HepG2 (cell line): ENCODE data around the gene ABCB11. TPM values are rescaled to one million over a fixed set of nuclear protein-coding genes. Genes with fewer than 3 reads are reported as not detected.

ENCODE experiments used
- GABPA ChIP-seq, 2 experiments: IDR thresholded peaks; 2 replicates each; pipeline ENCODE4 v1.6.1; 2011 to 2016; ENCODE audit warnings: low read depth in 2 of 2, low read length in 1 of 2, missing biosample characterization in 1 of 2, missing genetic modification characterization in 1 of 2
- MED13 ChIP-seq: sonication (generic); formaldehyde crosslinking; IDR thresholded peaks from 2 replicates; pipeline ENCODE4 v1.5.0; 2020; ENCODE audit warnings: missing genetic modification reagents
- POLR2AphosphoS2 ChIP-seq: IDR thresholded peaks from 2 replicates; pipeline ENCODE4 v1.6.1; 2011; ENCODE audit warnings: low read depth, low read length, improper control_type of control experiment
- RBM22 ChIP-seq: fragments of 200-400 bp; formaldehyde crosslinking; optimal IDR thresholded peaks from 2 replicates; pipeline ENCODE3; 2017; ENCODE audit warnings: mild to moderate bottlenecking, low read length, moderate library complexity
- SMAD9 ChIP-seq: sonication (generic); formaldehyde crosslinking; IDR thresholded peaks from 2 replicates; pipeline ENCODE4 v1.5.1; 2020; ENCODE audit warnings: mild to moderate bottlenecking, missing genetic modification reagents
- SNAPC2 ChIP-seq: sonication (generic); formaldehyde crosslinking; IDR thresholded peaks from 2 replicates; pipeline ENCODE4 v1.8.1; 2022; ENCODE audit warnings: mild to moderate bottlenecking, missing genetic modification reagents
- TAF1 ChIP-seq: sonication (generic); formaldehyde crosslinking; IDR thresholded peaks from 2 replicates; pipeline ENCODE4 v1.4.0; 2020; ENCODE audit warnings: missing genetic modification reagents
- TCF12 ChIP-seq, 2 experiments: fragments of 450-650 bp in 1 of 2; sonication (generic) in 1 of 2; formaldehyde crosslinking in 1 of 2; IDR thresholded peaks; 2 replicates each; pipeline versions ENCODE4 v1.6.1 to v1.8.0; 2017 to 2022; ENCODE audit warnings: antibody characterized with exemption in 1 of 2, mild to moderate bottlenecking in 1 of 2, missing genetic modification reagents in 1 of 2, moderate library complexity in 1 of 2
- THYN1 ChIP-seq: sonication (generic); formaldehyde crosslinking; IDR thresholded peaks from 2 replicates; pipeline ENCODE4 v1.8.1; 2023; ENCODE audit warnings: low read depth, mild to moderate bottlenecking, moderate library complexity, missing genetic modification reagents, borderline replicate concordance
- ZNF10 ChIP-seq: sonication (generic); formaldehyde crosslinking; IDR thresholded peaks from 2 replicates; pipeline ENCODE4 v1.4.0; 2020; ENCODE audit warnings: mild to moderate bottlenecking, low read depth, missing genetic modification reagents, borderline replicate concordance
- ZNF12 ChIP-seq: sonication (generic); formaldehyde crosslinking; IDR thresholded peaks from 2 replicates; pipeline ENCODE4 v1.5.0; 2020; ENCODE audit warnings: missing genetic modification reagents
- ZNF121 ChIP-seq: sonication (generic); formaldehyde crosslinking; IDR thresholded peaks from 2 replicates; pipeline ENCODE4 v1.5.0; 2020; ENCODE audit warnings: mild to moderate bottlenecking, missing genetic modification reagents
- ZNF605 ChIP-seq: sonication (generic); formaldehyde crosslinking; IDR thresholded peaks from 2 replicates; pipeline ENCODE4 v1.8.0; 2022; ENCODE audit warnings: mild to moderate bottlenecking, missing genetic modification reagents
- ZNF615 ChIP-seq: sonication (generic); formaldehyde crosslinking; IDR thresholded peaks from 2 replicates; pipeline ENCODE4 v1.5.0; 2020; ENCODE audit warnings: mild to moderate bottlenecking, missing genetic modification reagents, borderline replicate concordance
- ZNF616 ChIP-seq: sonication (generic); formaldehyde crosslinking; IDR thresholded peaks from 2 replicates; pipeline ENCODE4 v1.5.0; 2020; ENCODE audit warnings: low read depth, mild to moderate bottlenecking, missing genetic modification reagents
- ZNF703 ChIP-seq: sonication (generic); formaldehyde crosslinking; IDR thresholded peaks from 2 replicates; pipeline ENCODE4 v1.5.1; 2020; ENCODE audit warnings: missing genetic modification reagents, mild to moderate bottlenecking, moderate library complexity, borderline replicate concordance
- ZNF879 ChIP-seq: sonication (generic); formaldehyde crosslinking; IDR thresholded peaks from 2 replicates; pipeline ENCODE4 v1.8.1; 2023; ENCODE audit warnings: missing genetic modification reagents
- polyA plus RNA-seq, 8 experiments: library from polyadenylated mRNA; depleted of rRNA in 3 of 8; stranded (reverse) in 7 of 8; unstranded in 1 of 8; fragments of >200 nt; fragmentation: Illumina TruSeq in 4 of 8; extraction: Trizol in 4 of 8; gene quantifications; 2 replicates each; pipeline versions ENCODE4 v1.2.1 to v1.2.3, GENCODE V29; 2011 to 2016; ENCODE audit warnings: low read depth in 4 of 8, missing spikeins in 1 of 8, mixed read lengths in 1 of 8; ENCODE audit not compliant: insufficient read depth in 1 of 8
- total RNA-seq, 5 experiments: library from RNA; depleted of rRNA; stranded (reverse); fragments of >200 nt; fragmentation: Illumina TruSeq; extraction: Trizol; gene quantifications; 2 replicates each; pipeline ENCODE4 v1.2.3, GENCODE V29; 2016; ENCODE audit warnings: low read depth in 1 of 5
- TF ChIP-seq, protein P1 (sequence below): IDR thresholded peaks from 2 replicates; pipeline ENCODE4 v1.6.1; 2016; ENCODE audit warnings: missing compliant biosample characterization, missing genetic modification reagents, borderline replicate concordance
- TF ChIP-seq, protein P2 (sequence below): sonication (generic); formaldehyde crosslinking; IDR thresholded peaks from 2 replicates; pipeline ENCODE4 v1.4.0; 2020; ENCODE audit warnings: missing genetic modification reagents, borderline replicate concordance
- TF ChIP-seq, protein P3 (sequence below): sonication (generic); formaldehyde crosslinking; IDR thresholded peaks from 2 replicates; pipeline ENCODE4 v1.4.0; 2020; ENCODE audit warnings: missing genetic modification reagents
- TF ChIP-seq, protein P4 (sequence below): sonication (generic); formaldehyde crosslinking; IDR thresholded peaks from 2 replicates; pipeline ENCODE4 v1.4.0; 2020; ENCODE audit warnings: mild to moderate bottlenecking, low read depth, missing genetic modification reagents

ABCB11 gene
- total and polyA plus RNA-seq, 2 of the 13 experiments (the other 11 are each of a cell fraction or from before 2014, with no cell fraction given), result not detected

DNA sequence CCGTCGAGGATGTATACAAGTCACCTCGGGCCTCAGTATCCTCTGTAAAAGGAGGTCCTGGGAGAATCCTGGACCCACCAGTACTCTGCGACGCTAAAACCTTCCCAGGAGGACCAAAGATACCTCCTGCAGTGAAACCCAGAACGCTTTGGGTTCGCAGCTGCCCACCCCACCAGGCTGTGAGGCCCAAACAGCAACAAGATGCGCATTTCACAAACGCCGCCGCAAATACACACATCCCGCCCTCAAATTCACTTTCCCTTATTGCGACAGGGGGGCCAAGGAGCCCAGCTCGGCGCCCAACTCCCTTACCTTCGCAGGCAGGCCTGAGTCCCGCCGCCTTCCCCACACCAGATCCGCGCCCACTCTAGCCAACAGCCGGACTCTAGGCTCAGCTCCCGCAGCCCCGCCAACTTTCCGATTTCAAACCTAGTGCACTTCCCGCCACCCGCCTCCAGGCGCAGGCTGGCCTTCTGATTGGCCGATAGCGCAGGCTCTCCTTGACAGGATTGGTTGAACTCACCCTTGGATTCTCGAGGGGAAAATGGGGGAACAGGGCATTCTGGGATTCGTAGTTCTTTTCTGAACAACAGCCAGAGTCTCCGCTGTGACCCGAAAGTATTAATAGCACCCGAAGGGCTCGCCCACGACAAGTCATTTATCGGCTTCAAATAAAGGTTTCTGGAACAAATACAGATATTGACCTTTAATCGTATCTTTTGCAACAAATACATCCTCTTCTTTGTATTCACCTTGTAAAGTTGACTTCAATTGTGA lies 140.9 kb downstream of the ABCB11 start, which contains the start of gene SPC25 (continued):
- 0 out of 2 replicates have a peak, but pooled peaks have one; percentile 24 for TF ChIP-seq MED13
- TF ChIP-seq, protein P1, sequence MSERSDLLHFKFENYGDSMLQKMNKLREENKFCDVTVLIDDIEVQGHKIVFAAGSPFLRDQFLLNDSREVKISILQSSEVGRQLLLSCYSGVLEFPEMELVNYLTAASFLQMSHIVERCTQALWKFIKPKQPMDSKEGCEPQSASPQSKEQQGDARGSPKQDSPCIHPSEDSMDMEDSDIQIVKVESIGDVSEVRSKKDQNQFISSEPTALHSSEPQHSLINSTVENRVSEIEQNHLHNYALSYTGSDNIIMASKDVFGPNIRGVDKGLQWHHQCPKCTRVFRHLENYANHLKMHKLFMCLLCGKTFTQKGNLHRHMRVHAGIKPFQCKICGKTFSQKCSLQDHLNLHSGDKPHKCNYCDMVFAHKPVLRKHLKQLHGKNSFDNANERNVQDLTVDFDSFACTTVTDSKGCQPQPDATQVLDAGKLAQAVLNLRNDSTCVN (CRISPR knock-in tag), result no peak
- TF ChIP-seq GABPA (IDR thresholded peaks at IDR 0.05; ENCODE audit: low read depth, low read length), result peak; percentile 52; the same call in 1 of the 2 replicates
- TF ChIP-seq GABPA (CRISPR knock-in tag; IDR thresholded peaks at IDR 0.05; ENCODE audit: low read depth), result peak; percentile 85
- TF ChIP-seq ZNF615 (CRISPR knock-in tag), result no peak
- no peak for TF ChIP-seq RBM22
- no peak for TF ChIP-seq ZNF605 (CRISPR knock-in tag)
- TF ChIP-seq SMAD9 (CRISPR knock-in tag), result no peak
- TF ChIP-seq TCF12 (IDR thresholded peaks at IDR 0.05), result no peak
- peak; percentile 14; the same call in 1 of the 2 replicates for TF ChIP-seq TCF12 (CRISPR knock-in tag; IDR thresholded peaks at IDR 0.05)
- no peak for TF ChIP-seq ZNF616 (CRISPR knock-in tag)
- TF ChIP-seq POLR2AphosphoS2, result no peak
- peak; percentile 80 for TF ChIP-seq TAF1 (CRISPR knock-in tag)
- TF ChIP-seq ZNF10 (CRISPR knock-in tag), result no peak
- TF ChIP-seq SNAPC2, result no peak
- TF ChIP-seq, protein P2, sequence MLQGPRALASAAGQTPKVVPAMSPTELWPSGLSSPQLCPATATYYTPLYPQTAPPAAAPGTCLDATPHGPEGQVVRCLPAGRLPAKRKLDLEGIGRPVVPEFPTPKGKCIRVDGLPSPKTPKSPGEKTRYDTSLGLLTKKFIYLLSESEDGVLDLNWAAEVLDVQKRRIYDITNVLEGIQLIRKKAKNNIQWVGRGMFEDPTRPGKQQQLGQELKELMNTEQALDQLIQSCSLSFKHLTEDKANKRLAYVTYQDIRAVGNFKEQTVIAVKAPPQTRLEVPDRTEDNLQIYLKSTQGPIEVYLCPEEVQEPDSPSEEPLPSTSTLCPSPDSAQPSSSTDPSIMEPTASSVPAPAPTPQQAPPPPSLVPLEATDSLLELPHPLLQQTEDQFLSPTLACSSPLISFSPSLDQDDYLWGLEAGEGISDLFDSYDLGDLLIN, result peak; percentile 99; the same call in 1 of the 2 replicates
- TF ChIP-seq, protein P3, sequence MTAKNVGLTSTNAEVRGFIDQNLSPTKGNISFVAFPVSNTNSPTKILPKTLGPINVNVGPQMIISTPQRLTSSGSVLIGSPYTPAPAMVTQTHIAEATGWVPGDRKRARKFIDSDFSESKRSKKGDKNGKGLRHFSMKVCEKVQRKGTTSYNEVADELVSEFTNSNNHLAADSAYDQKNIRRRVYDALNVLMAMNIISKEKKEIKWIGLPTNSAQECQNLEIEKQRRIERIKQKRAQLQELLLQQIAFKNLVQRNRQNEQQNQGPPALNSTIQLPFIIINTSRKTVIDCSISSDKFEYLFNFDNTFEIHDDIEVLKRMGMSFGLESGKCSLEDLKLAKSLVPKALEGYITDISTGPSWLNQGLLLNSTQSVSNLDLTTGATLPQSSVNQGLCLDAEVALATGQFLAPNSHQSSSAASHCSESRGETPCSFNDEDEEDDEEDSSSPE (CRISPR knock-in tag), result peak; percentile 100
- no peak for TF ChIP-seq THYN1 (CRISPR knock-in tag)
- TF ChIP-seq, protein P4, sequence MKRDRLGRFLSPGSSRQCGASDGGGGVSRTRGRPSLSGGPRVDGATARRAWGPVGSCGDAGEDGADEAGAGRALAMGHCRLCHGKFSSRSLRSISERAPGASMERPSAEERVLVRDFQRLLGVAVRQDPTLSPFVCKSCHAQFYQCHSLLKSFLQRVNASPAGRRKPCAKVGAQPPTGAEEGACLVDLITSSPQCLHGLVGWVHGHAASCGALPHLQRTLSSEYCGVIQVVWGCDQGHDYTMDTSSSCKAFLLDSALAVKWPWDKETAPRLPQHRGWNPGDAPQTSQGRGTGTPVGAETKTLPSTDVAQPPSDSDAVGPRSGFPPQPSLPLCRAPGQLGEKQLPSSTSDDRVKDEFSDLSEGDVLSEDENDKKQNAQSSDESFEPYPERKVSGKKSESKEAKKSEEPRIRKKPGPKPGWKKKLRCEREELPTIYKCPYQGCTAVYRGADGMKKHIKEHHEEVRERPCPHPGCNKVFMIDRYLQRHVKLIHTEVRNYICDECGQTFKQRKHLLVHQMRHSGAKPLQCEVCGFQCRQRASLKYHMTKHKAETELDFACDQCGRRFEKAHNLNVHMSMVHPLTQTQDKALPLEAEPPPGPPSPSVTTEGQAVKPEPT (CRISPR knock-in tag), result no peak
- TF ChIP-seq ZNF12 (CRISPR knock-in tag), result no peak
- no peak for TF ChIP-seq ZNF703 (CRISPR knock-in tag)
- TF ChIP-seq ZNF121 (CRISPR knock-in tag), result no peak
- TF ChIP-seq ZNF879 (CRISPR knock-in tag), result 0 out of 2 replicates have a peak, but pooled peaks have one; percentile 24
